ENCODE results near the gene MYH6.
"Not testable (repeated sequence)": the region's sequence is repeated elsewhere in the genome, so short reads cannot be mapped to it uniquely, and the experiment has no call there.

Gene MYH6

DNA sequence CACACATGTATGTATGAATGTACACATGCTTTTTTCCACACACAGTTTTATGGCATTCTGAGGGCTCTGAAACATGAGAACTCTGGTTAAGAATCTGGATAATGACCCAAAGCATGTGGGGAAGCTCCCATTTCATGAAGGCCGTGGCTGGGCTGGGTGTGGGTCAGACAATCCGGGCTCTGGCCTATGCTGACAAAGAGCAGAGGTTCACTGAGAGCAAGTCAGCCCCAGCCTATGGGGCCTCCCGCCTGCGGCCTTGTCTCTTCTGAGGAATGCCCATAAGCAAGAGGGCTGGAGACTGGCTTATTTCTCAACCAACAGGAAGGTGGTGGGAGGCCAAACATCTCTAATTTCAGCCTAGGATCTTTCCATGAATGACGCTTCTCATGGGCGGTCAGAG lies 8.5 kb downstream of the MYH6 start:
- DNase-seq (ENCODE audit: low read depth in 2 of 2, low spot score in 1 of 2): no peak

DNA sequence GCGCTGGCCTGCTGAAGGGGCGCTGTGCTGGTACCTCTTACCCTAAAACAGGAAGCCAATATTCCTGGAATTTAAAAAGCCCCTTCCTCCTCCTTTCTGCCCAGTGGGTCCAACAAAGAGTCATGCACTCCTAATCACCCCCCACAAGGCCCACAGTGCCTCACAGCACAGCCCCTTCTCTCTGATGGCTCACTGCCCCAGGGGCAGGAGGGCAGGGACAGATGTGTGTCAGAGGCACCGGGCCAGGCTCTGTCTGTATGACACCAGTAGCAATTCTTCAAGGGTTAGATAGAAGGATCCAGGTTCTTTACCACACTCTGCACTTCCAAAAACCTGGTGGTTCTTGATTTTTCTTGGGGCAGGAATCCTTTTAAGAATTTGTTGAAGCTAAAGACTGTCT lies 8.9 kb downstream of the MYH6 start:
- DNase-seq (ENCODE audit: low read depth in 2 of 2, low spot score in 1 of 2): no peak

- DNase-seq (ENCODE audit: low read depth in 2 of 2, low spot score in 1 of 2): no peak
These were observed 9.7 kb downstream of the MYH6 start for GRCh38 chr14:23398348-23398747.

GRCh38 chr14:23396781-23397407 lies 11.2 kb downstream of the MYH6 start:
- no peak for DNase-seq (ENCODE audit: low read depth in 2 of 2, low spot score in 1 of 2)

DNA sequence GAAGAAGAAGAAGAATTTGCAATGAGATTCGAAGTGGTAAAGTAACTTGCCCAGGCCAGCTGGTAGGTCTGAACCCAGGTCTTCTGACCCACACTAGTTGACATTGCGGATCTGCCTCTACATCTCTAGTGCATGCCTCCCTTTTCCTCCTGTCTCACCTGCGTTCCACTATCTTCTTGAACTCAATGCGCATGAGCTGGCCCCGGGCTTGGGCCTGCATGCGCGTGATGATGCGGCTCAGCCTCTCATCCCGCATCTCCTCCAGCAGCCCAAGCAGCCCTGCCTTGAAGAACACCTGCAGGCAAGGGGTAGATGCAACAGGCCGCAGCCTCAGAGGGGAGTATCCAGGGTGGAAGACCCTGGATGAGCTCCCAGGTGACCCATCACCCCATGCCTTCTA lies 11.9 kb downstream of the MYH6 start:
- no peak for DNase-seq (ENCODE audit: low read depth in 2 of 2, low spot score in 1 of 2)

DNA sequence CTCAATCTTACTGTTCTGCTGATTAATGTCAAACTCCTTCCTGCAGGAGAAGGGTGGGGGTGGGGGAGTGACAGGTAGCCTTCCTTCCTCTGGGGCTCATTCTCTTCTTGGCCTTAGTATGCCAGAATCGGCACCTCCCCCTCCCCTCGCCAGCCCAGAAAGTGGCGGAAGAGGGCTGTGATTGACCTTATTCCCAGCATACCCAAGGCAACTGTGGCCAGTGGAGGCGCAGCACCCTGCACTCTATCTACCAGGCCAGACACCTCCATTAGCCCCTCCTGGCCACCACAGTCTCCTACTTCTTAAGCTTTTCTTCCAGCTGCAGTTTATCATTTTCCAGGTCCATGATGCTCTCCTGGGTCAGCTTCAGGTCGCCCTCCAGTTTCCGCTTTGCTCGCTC lies 15.5 kb downstream of the MYH6 start:
- DNase-seq (ENCODE audit: low read depth in 2 of 2, low spot score in 1 of 2): no peak

- DNase-seq (ENCODE audit: low read depth in 2 of 2, low spot score in 1 of 2): not testable (repeated sequence)
These were observed 18.2 kb downstream of the MYH6 start for GRCh38 chr14:23389871-23390270.

GRCh38 chr14:23389396-23389795 lies 18.7 kb downstream of the MYH6 start:
- DNase-seq (ENCODE audit: low read depth in 2 of 2, low spot score in 1 of 2): no peak

DNA sequence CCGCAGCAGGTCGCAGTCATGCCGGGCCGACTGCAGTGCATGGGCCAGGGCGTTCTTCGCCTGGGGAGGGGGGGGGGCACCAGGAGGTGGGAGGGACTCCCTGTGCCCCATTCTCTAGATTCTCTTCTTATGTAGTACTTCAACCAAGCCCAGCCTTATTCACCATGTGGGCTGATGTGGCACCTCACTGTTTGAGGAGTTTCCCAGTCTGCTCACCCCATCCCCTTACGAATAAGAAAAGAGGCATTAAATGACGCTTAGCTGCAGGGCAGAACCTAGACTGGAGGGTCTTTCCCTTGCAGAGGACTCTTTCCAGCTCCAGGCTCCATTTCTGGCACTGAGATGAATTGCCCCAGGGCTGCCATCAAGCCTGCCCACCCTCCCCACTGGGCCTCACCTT lies 19.1 kb downstream of the MYH6 start:
- no peak for DNase-seq (ENCODE audit: low read depth in 2 of 2, low spot score in 1 of 2)

- no peak for DNase-seq (ENCODE audit: low read depth in 2 of 2, low spot score in 1 of 2)
These were observed 19.9 kb downstream of the MYH6 start for GRCh38 chr14:23387916-23388882.

GRCh38 chr14:23386999-23387398 lies 21.1 kb downstream of the MYH6 start:
- DNase-seq (ENCODE audit: low read depth in 2 of 2, low spot score in 1 of 2): no peak

DNA sequence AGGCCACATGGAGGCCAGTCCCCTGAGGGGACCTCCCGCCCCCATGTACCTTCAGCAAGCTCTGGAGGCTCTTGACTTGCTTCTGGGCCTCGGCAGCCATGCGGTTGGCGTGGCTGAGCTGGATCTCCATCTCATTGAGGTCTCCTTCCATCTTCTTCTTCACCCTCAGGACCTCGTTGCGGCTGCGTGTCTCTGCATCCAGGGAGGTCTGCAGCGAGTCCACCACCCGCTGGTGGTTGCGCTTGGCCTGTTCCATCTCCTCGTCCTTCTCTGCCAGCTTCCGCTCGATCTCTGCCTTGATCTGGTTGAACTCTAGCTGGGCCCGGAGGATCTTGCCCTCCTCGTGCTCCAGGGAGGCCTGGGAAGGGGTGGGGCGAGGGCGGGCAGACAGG lies 21.8 kb downstream of the MYH6 start:
- not testable (repeated sequence) for DNase-seq (ENCODE audit: low read depth in 2 of 2, low spot score in 1 of 2)

GRCh38 chr14:23385642-23386265 lies 22.3 kb downstream of the MYH6 start:
- DNase-seq (ENCODE audit: low read depth in 2 of 2, low spot score in 1 of 2): no peak

GRCh38 chr14:23385244-23385641 lies 22.8 kb downstream of the MYH6 start:
- no peak for DNase-seq (ENCODE audit: low read depth in 2 of 2, low spot score in 1 of 2)

DNA sequence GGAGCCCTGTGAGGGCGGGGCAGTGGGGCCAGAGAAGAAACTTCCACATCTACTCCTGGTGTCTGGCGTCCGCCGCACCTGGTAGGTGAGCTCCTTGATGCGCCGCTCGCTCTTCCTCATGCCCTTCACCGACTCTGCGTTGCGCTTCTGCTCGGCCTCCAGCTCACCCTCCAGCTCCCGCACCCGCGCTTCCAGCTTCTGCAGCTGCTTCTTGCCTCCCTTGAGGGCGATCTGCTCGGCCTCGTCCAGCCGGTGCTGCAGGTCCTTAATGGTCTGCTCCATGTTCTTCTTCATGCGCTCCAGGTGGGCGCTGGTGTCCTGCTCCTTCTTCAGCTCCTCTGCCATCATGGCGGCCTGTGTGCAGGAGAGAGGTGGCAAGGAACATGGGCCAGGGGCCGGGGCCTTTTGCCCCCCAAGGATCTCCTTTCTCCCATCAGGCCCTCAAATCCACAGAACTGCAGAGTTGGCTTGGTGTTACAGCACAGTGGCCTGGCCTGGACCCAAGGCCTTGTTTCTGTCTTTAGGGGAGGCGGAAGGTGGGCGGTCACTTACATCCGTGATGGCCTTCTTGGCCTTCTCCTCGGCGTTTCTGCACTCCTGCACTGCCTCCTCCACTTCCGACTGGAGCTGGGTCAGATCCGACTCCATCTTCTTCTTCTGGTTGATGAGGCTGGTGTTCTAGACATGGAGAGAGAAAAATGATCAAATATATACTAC lies 23.6 kb downstream of the MYH6 start:
- DNase-seq (ENCODE audit: low read depth in 2 of 2, low spot score in 1 of 2): no peak

- no peak for DNase-seq (ENCODE audit: low read depth in 2 of 2, low spot score in 1 of 2)
These were observed 25.2 kb downstream of the MYH6 start for GRCh38 chr14:23382731-23383440.

DNA sequence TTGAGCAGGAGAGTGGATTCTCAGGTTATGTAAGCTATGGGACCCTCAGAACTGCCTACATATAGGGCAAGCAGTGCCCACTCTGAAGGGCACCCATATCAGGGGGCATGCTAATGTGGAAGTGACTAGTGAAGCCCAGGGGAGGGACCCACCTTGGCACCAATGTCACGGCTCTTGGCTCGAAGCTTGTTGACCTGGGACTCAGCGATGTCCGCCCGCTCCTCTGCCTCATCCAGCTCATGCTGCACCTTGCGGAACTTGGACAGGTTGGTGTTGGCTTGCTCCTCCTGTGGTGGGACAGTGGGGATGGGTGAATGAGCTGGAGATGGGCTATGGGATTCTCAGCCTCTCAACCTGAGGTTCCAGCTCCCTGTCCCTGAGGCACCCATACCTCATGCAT lies 25.8 kb downstream of the MYH6 start:
- no peak for DNase-seq (ENCODE audit: low read depth in 2 of 2, low spot score in 1 of 2)

DNA sequence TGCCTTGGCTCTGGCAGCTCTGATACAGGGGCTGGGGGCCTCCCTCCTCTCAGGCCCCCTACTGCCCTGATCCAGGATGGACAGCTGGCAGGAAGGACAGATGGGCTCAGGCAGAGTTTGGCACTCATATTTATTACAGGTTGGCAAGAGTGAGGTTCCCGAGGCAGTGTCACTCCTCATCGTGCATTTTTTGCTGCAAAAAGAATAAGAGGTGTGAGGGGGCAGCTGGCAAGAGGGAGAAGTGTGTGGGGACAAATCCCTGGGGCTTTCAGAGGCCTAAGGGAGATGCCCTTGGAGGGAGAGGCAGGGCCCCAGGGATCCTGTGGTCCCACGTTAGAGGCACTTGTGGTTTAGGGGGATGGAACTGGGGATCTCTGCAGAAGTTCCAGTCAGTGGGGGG lies 26.2 kb downstream of the MYH6 start:
- no peak for DNase-seq (ENCODE audit: low read depth in 2 of 2, low spot score in 1 of 2)

DNA sequence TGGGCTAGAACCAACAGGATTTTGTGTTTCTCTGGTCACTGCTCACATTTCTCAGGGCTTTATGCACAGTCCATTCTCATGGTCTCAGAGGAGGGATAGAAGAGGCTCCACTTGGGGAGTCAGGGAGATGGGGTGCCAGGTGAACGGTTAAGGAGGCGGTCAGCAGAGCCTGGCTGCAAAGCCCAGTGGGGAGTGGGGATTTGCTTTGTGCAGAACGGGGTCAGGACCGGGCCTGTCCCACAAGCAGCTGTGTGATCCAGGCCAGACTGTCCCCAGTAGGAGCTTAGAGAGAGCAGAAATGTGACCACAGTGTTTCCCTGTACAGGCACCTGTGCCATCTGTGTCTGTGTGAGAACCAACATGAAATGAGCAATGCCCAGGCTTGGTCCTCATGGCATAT lies 27.1 kb downstream of the MYH6 start:
- no peak for DNase-seq (ENCODE audit: low read depth in 2 of 2, low spot score in 1 of 2)

- DNase-seq (ENCODE audit: low read depth in 2 of 2, low spot score in 1 of 2): no peak
These were observed 27.7 kb downstream of the MYH6 start for GRCh38 chr14:23380197-23380914.

All from stimulated activated CD8-positive, alpha-beta memory T cell treated with anti-CD3 and anti-CD28 coated beads, Interleukin-4, amount 100 ng/mL, for 4 hours (primary cell).